HepG2 (cell line): ENCODE measurements around the gene SPI1. TPM values are rescaled to one million over a fixed set of nuclear protein-coding genes. Genes with fewer than 3 reads are reported as not detected.
A peak's percentile ranks its signal among the peaks of the same experiment; 100 is the strongest.

Experiments
- ATAC-seq: fragments of 200-7000 bp; cut with Tn5 transposase; 3 replicates; pipeline ENCODE4 v1.9.1; 2020; ENCODE audit warnings: mild to moderate bottlenecking, moderate library complexity
- BruUV-seq: library from RNA; stranded (reverse); fragments of 400-500 nt; replicated peaks from 2 replicates; lab custom pipeline; 2021; lab: Mats Ljungman, UMichigan
- CTCF ChIA-PET: fragments of 300-600 bp; formaldehyde crosslinking; extraction: SDS; loops from one replicate; lab custom pipeline; 2021; ENCODE audit warnings: low total read pairs, inconsistent platforms, low intra/inter-chr PET ratio; lab: Yijun Ruan, JAX
- POLR2A ChIA-PET: fragments of 350-600 bp; sonication (Branson Sonifier 250); formaldehyde crosslinking; loops from one replicate; lab custom pipeline; 2020; ENCODE audit warnings: antibody characterized with exemption, inconsistent platforms; lab: Yijun Ruan, JAX
- DNase-seq: peaks from one replicate; pipeline ENCODE4 v3.0.0-alpha.2; 2015; ENCODE audit warnings: low spot score
- FAIRE-seq: peaks from 3 replicates; lab custom pipeline; 2011; peaks lifted over from hg19 to GRCh38; lab: Jason Lieb, UNC
- H2AFZ ChIP-seq: one replicate; pipeline ENCODE4 v1.6.1; 2011; ENCODE audit warnings: low read length, inconsistent platforms
- H3K27ac ChIP-seq: fragments of 300-600 bp; 3 replicates; pipeline ENCODE4 v1.8.0; 2011; ENCODE audit warnings: mixed run types, mild to moderate bottlenecking, mixed read lengths, low read length, inconsistent platforms; ENCODE audit not compliant: insufficient read depth; ENCODE audit errors: extremely low read length
- H3K27me3 ChIP-seq, 2 experiments: fragments of 200-600 bp in 1 of 2; 2 replicates in 1 of 2; 3 replicates in 1 of 2; pipeline versions ENCODE4 v1.6.0 to v1.8.0; 2011; ENCODE audit warnings: low read length in 2 of 2, mild to moderate bottlenecking in 2 of 2, moderate library complexity in 2 of 2, inconsistent platforms in 1 of 2; ENCODE audit not compliant: insufficient read depth in 2 of 2, control insufficient read depth in 1 of 2
- H3K36me3 ChIP-seq, 2 experiments: fragments of 200-600 bp in 1 of 2; replicated peaks in 1 of 2; 2 replicates in 1 of 2; 3 replicates in 1 of 2; pipeline versions ENCODE4 v1.5.1 to v1.8.0; 2011; ENCODE audit warnings: low read length in 2 of 2, inconsistent platforms in 1 of 2; ENCODE audit not compliant: insufficient read depth in 2 of 2, control insufficient read depth in 1 of 2
- H3K4me1 ChIP-seq: 2 replicates; pipeline ENCODE4 v1.5.1; 2012; ENCODE audit warnings: low read length, inconsistent platforms; ENCODE audit not compliant: insufficient read depth
- H3K4me2 ChIP-seq: 2 replicates; pipeline ENCODE4 v1.6.0; 2011; ENCODE audit warnings: low read depth, low read length, inconsistent platforms
- H3K4me3 ChIP-seq, 3 experiments: fragments of 200-600 bp in 1 of 3; sonication (generic), shearing (Covaris generic) in 1 of 3; replicated peaks in 1 of 3; 2 replicates each; pipeline ENCODE4 v1.5.1; 2011 to 2016; ENCODE audit warnings: low read length in 3 of 3, inconsistent platforms in 2 of 3, low read depth in 2 of 3, mild to moderate bottlenecking in 2 of 3, control low read depth in 1 of 3, mixed read lengths in 1 of 3; ENCODE audit not compliant: insufficient read depth in 1 of 3
- H3K79me2 ChIP-seq: one replicate; pipeline ENCODE4 v1.6.1; 2011; ENCODE audit warnings: low read length, inconsistent platforms; ENCODE audit not compliant: insufficient read depth
- H3K9ac ChIP-seq: 2 replicates; pipeline ENCODE4 v1.6.0; 2011; ENCODE audit warnings: mild to moderate bottlenecking, low read depth, low read length, inconsistent platforms; ENCODE audit not compliant: insufficient read depth
- H3K9me3 ChIP-seq: 2 replicates; pipeline ENCODE4 v1.5.1; 2012; ENCODE audit warnings: mild to moderate bottlenecking, low read length
- H4K20me1 ChIP-seq: 2 replicates; pipeline ENCODE4 v1.6.0; 2011; ENCODE audit warnings: inconsistent platforms, mild to moderate bottlenecking, low read length, moderate library complexity; ENCODE audit not compliant: insufficient read depth
- FOXA3 ChIP-seq: IDR thresholded peaks from 2 replicates; pipeline ENCODE4 v1.6.1; 2016; ENCODE audit warnings: missing genetic modification reagents, missing compliant biosample characterization
- HOXA3 ChIP-seq: sonication (generic); formaldehyde crosslinking; IDR thresholded peaks from 2 replicates; pipeline ENCODE4 v1.5.0; 2020; ENCODE audit warnings: missing genetic modification reagents
- SALL1 ChIP-seq: sonication (generic); formaldehyde crosslinking; IDR thresholded peaks from 2 replicates; pipeline ENCODE4 v1.8.0; 2022; ENCODE audit warnings: mild to moderate bottlenecking, missing genetic modification reagents
- SIN3A ChIP-seq: IDR thresholded peaks from 2 replicates; pipeline ENCODE4 v1.6.1; 2011; ENCODE audit warnings: low read depth, mild to moderate bottlenecking, control low read depth, low read length, borderline replicate concordance
- TMF1 ChIP-seq: sonication (generic); formaldehyde crosslinking; IDR thresholded peaks from 2 replicates; pipeline ENCODE4 v1.8.1; 2022; ENCODE audit warnings: low read depth, missing genetic modification reagents
- ZNF101 ChIP-seq: sonication (generic); formaldehyde crosslinking; IDR thresholded peaks from 2 replicates; pipeline ENCODE4 v1.4.0; 2020; ENCODE audit warnings: mild to moderate bottlenecking, low read depth, missing genetic modification reagents, borderline replicate concordance
- ZNF646 ChIP-seq: sonication (generic); formaldehyde crosslinking; IDR thresholded peaks from 2 replicates; pipeline ENCODE4 v1.9.0; 2021; ENCODE audit warnings: mild to moderate bottlenecking, missing genetic modification reagents
- WGBS: methylation state at CpG from one replicate; pipeline ENCODE4 v1.1.6; 2017; ENCODE audit warnings: low lambda C conversion rate; 5-methylcytosine and 5-hydroxymethylcytosine counted together
- in situ Hi-C: cut with HindIII; loops from 2 replicates; pipeline ENCODE4 v1.10.0; 2017; ENCODE audit warnings: low pct_unique_long_range_greater_than_20kb; ENCODE audit not compliant: extremely low pct_ligation_motif_present
- intact Hi-C: fragments of 100-400 bp; cut with micrococcal nuclease; formaldehyde crosslinking; loops from one replicate; pipeline ENCODE4 v1.10.0; 2022; ENCODE audit not compliant: unreplicated experiment
- polyA plus RNA-seq, 8 experiments: library from polyadenylated mRNA; depleted of rRNA in 3 of 8; stranded (reverse) in 7 of 8; unstranded in 1 of 8; fragments of >200 nt; fragmentation: Illumina TruSeq in 4 of 8; extraction: Trizol in 4 of 8; gene quantifications; 2 replicates each; pipeline versions ENCODE4 v1.2.1 to v1.2.3, GENCODE V29; 2011 to 2016; ENCODE audit warnings: low read depth in 4 of 8, missing spikeins in 1 of 8, mixed read lengths in 1 of 8; ENCODE audit not compliant: insufficient read depth in 1 of 8
- total RNA-seq, 5 experiments: library from RNA; depleted of rRNA; stranded (reverse); fragments of >200 nt; fragmentation: Illumina TruSeq; extraction: Trizol; gene quantifications; 2 replicates each; pipeline ENCODE4 v1.2.3, GENCODE V29; 2016; ENCODE audit warnings: low read depth in 1 of 5

The SPI1 gene
- total and polyA plus RNA-seq, 2 of the 13 experiments (the other 11 are each of a cell fraction or from before 2014, with no cell fraction given): not detected

GRCh38 chr11:47358731-47359051 is 19.7 kb downstream of the SPI1 start:
- no TSS peak for BruUV-seq
- POLR2A ChIA-PET: no interaction called here

More at GRCh38 chr11:47358731-47359051, 19.7 kb downstream of the SPI1 start:
- no peak for TF ChIP-seq HOXA3 (CRISPR knock-in tag)
- TF ChIP-seq SALL1 (CRISPR knock-in tag): no peak
- no peak for TF ChIP-seq FOXA3 (CRISPR knock-in tag)
- no peak for TF ChIP-seq SIN3A
- 0 out of 2 replicates have a peak, but pooled peaks have one; percentile 23 for TF ChIP-seq ZNF646 (CRISPR knock-in tag)
- TF ChIP-seq TMF1 (CRISPR knock-in tag): no peak
- no peak for TF ChIP-seq ZNF101
- CTCF ChIA-PET: no interaction called here
- no peaks in the 10 kb centered on the region for H4K20me1 ChIP-seq
- intact Hi-C loops: loop anchor here (5.0 kb wide), 1 partner anchor 254 kb away; no protein-coding TSS in a partner anchor
- H3K9ac ChIP-seq: no peak overlapping the region
- H3K36me3 ChIP-seq: no peaks in the 10 kb centered on the region
- in situ Hi-C loops: no loop called here
- peak overlapping the region; percentile 33; the same call in 1 of the 2 replicates for H3K4me2 ChIP-seq
- H3K27me3 ChIP-seq: peaks cover 1 to 13% of the 10 kb centered on the region in 2 experiments; a peak in 1 of 5 replicates
- DNase-seq: no peak
- no peak overlapping the region for H3K27ac ChIP-seq
- WGBS: 3% methylated on average over 2 of the region's 14 CpGs
- no peak overlapping the region for H2AFZ ChIP-seq
- FAIRE-seq: no peak
- ATAC-seq: no peak
- peaks cover 54% of the 10 kb centered on the region for H3K4me1 ChIP-seq
- H3K79me2 ChIP-seq: no peaks in the 10 kb centered on the region
- no peaks in the 10 kb centered on the region for H3K9me3 ChIP-seq
- H3K4me3 ChIP-seq: no peak overlapping the region; a peak in 1 of 6 replicates
